Esophagus muscularis mucosa (tissue), 4 donors: ENCODE data around the gene CRTC1.

Source experiments
- CTCF ChIP-seq, 3 experiments: fragments of 200-600 bp in 2 of 3; fragments of 450-650 bp in 1 of 3; sonication (generic) in 2 of 3; IDR thresholded peaks; one replicate each; pipeline ENCODE4 v1.5.1; 2017 to 2019; ENCODE audit warnings: antibody characterized with exemption in 3 of 3, mild to moderate bottlenecking in 2 of 3, moderate library complexity in 1 of 3
- EP300 ChIP-seq: sonication (generic); formaldehyde crosslinking; IDR thresholded peaks from one replicate; pipeline ENCODE4 v1.6.1; 2017; ENCODE audit warnings: antibody characterized with exemption
- POLR2A ChIP-seq: fragments of 450-650 bp; IDR thresholded peaks from one replicate; pipeline ENCODE4 v1.6.1; 2017; ENCODE audit warnings: antibody characterized with exemption, moderate library complexity, mild to moderate bottlenecking, low read depth
- POLR2AphosphoS5 ChIP-seq, 2 donors: sonication (generic); formaldehyde crosslinking; IDR thresholded peaks; one replicate each; pipeline ENCODE4 v1.6.1; 2017; ENCODE audit warnings: antibody characterized with exemption in 2 of 2

GRCh38 chr19:18815673-18816072, 132.2 kb downstream of the CRTC1 start:
- TF ChIP-seq CTCF (IDR thresholded peaks at IDR 0.05) (no peak), POLR2A (no peak), EP300 (no peak), POLR2AphosphoS5 (IDR thresholded peaks at IDR 0.05) (no peak)
